DOHH2 (cell line): ENCODE data around the gene CEP85L.

ENCODE experiments used
- H3F3A ChIP-seq: fragments of 200-600 bp; sonication (generic), shearing (Covaris generic); 2 replicates; pipeline ENCODE4 v1.6.0; 2016; ENCODE audit warnings: antibody characterized with exemption, mild to moderate bottlenecking; ENCODE audit not compliant: control insufficient read depth, insufficient read depth
- H3K27ac ChIP-seq: fragments of 200-600 bp; sonication (generic); 2 replicates; pipeline ENCODE4 v1.5.1; 2014; ENCODE audit warnings: low read depth, mild to moderate bottlenecking, low read length, moderate library complexity
- H3K27me3 ChIP-seq: fragments of 200-600 bp; sonication (generic); 2 replicates; pipeline ENCODE4 v1.6.1; 2014; ENCODE audit warnings: mild to moderate bottlenecking, low read length, mixed read lengths; ENCODE audit not compliant: control insufficient read depth
- H3K36me3 ChIP-seq: fragments of 200-600 bp; sonication (generic); 2 replicates; pipeline ENCODE4 v1.6.1; 2014; ENCODE audit warnings: mild to moderate bottlenecking, low read length, moderate library complexity, mixed read lengths; ENCODE audit not compliant: control insufficient read depth
- H3K4me1 ChIP-seq: fragments of 200-600 bp; sonication (generic); 2 replicates; pipeline ENCODE4 v1.6.1; 2014; ENCODE audit warnings: mild to moderate bottlenecking, low read length, mixed read lengths; ENCODE audit not compliant: control insufficient read depth
- H3K4me2 ChIP-seq: fragments of 200-600 bp; sonication (generic); 2 replicates; pipeline ENCODE4 v1.6.0; 2014; ENCODE audit warnings: mild to moderate bottlenecking, low read length, moderate library complexity
- H3K4me3 ChIP-seq: fragments of 200-600 bp; sonication (generic); 2 replicates; pipeline ENCODE4 v1.5.1; 2014; ENCODE audit warnings: mild to moderate bottlenecking, low read length, mixed read lengths
- H3K79me2 ChIP-seq: fragments of 200-600 bp; sonication (generic); 2 replicates; pipeline ENCODE4 v1.6.1; 2014; ENCODE audit warnings: mild to moderate bottlenecking, low read length, mixed read lengths; ENCODE audit not compliant: control insufficient read depth
- H3K9me2 ChIP-seq: fragments of 200-600 bp; sonication (generic); replicated peaks from 2 replicates; pipeline ENCODE4 v1.6.1; 2014; ENCODE audit warnings: mild to moderate bottlenecking, low read length, mixed read lengths; ENCODE audit not compliant: control insufficient read depth
- H3K9me3 ChIP-seq: fragments of 200-600 bp; sonication (generic); 2 replicates; pipeline ENCODE4 v1.6.1; 2014; ENCODE audit warnings: antibody characterized with exemption, low read length, mixed read lengths; ENCODE audit not compliant: control insufficient read depth, insufficient read depth
- H4K20me1 ChIP-seq: fragments of 200-600 bp; sonication (generic); 2 replicates; pipeline ENCODE4 v1.6.0; 2014; ENCODE audit warnings: low read depth, mild to moderate bottlenecking, antibody characterized with exemption, low read length, moderate library complexity; ENCODE audit not compliant: control insufficient read depth, insufficient read depth
- EZH2phosphoT487 ChIP-seq: fragments of 200-600 bp; sonication (generic); IDR thresholded peaks from 2 replicates; pipeline ENCODE4 v1.6.1; 2017; ENCODE audit warnings: borderline replicate concordance, mild to moderate bottlenecking, antibody characterized with exemption, low read length, moderate library complexity, mixed read lengths
- TF ChIP-seq, protein P1 (sequence below): fragments of 200-600 bp; sonication (generic); IDR thresholded peaks from one replicate; pipeline ENCODE4 v1.5.1; 2014; ENCODE audit warnings: antibody characterized with exemption, mild to moderate bottlenecking, low read depth, low read length; ENCODE audit not compliant: poor library complexity, severe bottlenecking

CEP85L gene

DNA sequence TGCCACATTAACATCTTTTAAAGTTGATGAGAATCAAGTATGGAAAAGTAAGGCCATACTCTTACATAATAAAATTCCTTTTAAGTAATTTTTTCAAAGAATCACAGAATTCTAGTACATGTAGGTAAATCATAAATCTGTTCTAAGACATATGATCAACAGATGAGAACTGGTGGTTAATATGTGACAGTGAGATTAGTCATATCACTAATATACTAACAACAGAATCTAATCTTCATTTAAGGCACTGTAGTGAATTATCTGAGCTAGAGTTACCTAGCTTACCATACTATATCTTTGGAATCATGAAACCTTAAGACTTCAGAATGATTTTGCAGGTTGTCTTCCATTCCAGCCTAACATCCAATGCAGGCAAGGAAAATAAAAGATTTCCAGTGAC lies 91.7 kb downstream of the CEP85L start:
- Histone ChIP-seq H3K4me1 (peaks cover 17% of the 10 kb centered on the region), H3K9me3 (no peaks in the 10 kb centered on the region), H4K20me1 (no peaks in the 10 kb centered on the region), H3F3A (no peaks in the 10 kb centered on the region), H3K9me2 (no peaks in the 10 kb centered on the region), H3K27ac (no peak overlapping the region), H3K36me3 (no peaks in the 10 kb centered on the region; the same call in 1 of the 2 replicates), H3K27me3 (no peaks in the 10 kb centered on the region), H3K4me2 (no peak overlapping the region), H3K4me3 (no peak overlapping the region), H3K79me2 (no peaks in the 10 kb centered on the region)
- TF ChIP-seq, protein P1, sequence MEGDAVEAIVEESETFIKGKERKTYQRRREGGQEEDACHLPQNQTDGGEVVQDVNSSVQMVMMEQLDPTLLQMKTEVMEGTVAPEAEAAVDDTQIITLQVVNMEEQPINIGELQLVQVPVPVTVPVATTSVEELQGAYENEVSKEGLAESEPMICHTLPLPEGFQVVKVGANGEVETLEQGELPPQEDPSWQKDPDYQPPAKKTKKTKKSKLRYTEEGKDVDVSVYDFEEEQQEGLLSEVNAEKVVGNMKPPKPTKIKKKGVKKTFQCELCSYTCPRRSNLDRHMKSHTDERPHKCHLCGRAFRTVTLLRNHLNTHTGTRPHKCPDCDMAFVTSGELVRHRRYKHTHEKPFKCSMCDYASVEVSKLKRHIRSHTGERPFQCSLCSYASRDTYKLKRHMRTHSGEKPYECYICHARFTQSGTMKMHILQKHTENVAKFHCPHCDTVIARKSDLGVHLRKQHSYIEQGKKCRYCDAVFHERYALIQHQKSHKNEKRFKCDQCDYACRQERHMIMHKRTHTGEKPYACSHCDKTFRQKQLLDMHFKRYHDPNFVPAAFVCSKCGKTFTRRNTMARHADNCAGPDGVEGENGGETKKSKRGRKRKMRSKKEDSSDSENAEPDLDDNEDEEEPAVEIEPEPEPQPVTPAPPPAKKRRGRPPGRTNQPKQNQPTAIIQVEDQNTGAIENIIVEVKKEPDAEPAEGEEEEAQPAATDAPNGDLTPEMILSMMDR, result no peak
- TF ChIP-seq EZH2phosphoT487, result no peak

DNA sequence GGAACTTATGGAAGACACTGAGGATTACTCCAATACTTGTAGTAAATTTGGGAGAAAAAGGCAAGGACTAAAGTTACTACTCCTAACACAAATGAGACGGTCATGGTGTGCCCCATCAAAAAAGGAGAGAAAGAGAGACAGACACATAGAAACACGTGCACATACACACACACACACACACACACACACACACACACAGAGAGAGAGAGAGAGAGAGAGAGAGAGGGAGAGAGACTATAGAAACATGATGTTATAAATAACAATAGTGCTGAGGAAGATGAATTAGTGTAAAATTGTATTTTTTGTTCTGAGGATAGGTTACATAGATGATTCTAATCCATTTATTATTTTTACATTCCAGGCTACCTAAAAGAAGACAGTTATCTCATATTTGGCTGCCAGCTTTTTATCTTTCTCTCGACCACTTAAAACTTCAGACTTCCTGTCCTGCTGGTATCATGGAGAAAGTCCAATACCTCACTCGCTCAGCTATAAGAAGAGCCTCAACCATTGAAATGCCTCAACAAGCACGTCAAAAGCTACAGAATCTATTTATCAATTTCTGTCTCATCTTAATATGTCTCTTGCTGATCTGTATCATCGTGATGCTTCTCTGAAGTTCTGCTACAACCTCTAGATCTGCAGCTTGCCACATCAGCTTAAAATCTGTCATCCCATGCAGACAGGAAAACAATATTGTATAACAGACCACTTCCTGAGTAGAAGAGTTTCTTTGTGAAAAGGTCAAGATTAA lies 92.8 kb downstream of the CEP85L start:
- H4K20me1 ChIP-seq, result no peaks in the 10 kb centered on the region
- peak overlapping the region; percentile 13; the same call in 1 of the 2 replicates for H3K4me3 ChIP-seq
- H3K4me1 ChIP-seq, result peaks cover 14% of the 10 kb centered on the region
- no peaks in the 10 kb centered on the region for H3K9me2 ChIP-seq
- no peaks in the 10 kb centered on the region for H3K27me3 ChIP-seq
- TF ChIP-seq EZH2phosphoT487, result no peak
- TF ChIP-seq, protein P1, result no peak
- H3K79me2 ChIP-seq, result no peaks in the 10 kb centered on the region
- peak overlapping the region; percentile 23 for H3K4me2 ChIP-seq
- no peaks in the 10 kb centered on the region for H3K9me3 ChIP-seq
- no peaks in the 10 kb centered on the region for H3K36me3 ChIP-seq
- no peaks in the 10 kb centered on the region for H3F3A ChIP-seq
- no peak overlapping the region for H3K27ac ChIP-seq

DNA sequence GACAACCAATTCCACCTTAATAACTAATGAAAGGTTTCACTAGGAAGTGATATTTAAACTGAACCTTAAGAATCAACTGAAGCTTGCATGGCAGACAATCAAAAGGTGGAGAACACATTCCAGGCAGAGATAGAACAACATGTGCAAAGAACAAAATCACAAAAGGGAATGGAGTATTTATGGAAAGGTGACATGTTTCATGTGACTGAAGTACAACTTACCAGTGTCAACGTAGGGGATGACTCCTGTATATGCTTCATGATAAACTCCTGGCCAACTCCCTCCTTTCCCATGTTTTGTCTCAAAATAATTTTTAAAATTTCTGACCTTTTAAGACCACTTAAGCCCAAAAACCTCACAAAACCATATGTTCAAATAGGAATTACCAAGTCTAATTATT lies 96.7 kb downstream of the CEP85L start:
- Histone ChIP-seq H3K79me2 (no peaks in the 10 kb centered on the region), H3K4me2 (no peak overlapping the region), H3K4me1 (peaks cover 13% of the 10 kb centered on the region), H4K20me1 (no peaks in the 10 kb centered on the region), H3K36me3 (no peaks in the 10 kb centered on the region), H3K9me2 (no peaks in the 10 kb centered on the region), H3K9me3 (no peaks in the 10 kb centered on the region), H3F3A (no peaks in the 10 kb centered on the region; the same call in 1 of the 2 replicates), H3K4me3 (no peak overlapping the region), H3K27ac (no peak overlapping the region), H3K27me3 (no peaks in the 10 kb centered on the region)
- no peak for TF ChIP-seq EZH2phosphoT487
- TF ChIP-seq, protein P1, result no peak
